OCI-LY3 (cell line): Measurements from ENCODE around the gene PTGIS.

Experiments used
- H2AFZ ChIP-seq: fragments of 200-600, 300-600 bp; shearing (Covaris generic); 2 replicates; pipeline ENCODE4 v1.6.0; 2014; ENCODE audit warnings: antibody characterized with exemption, low read depth, low read length
- H3K27ac ChIP-seq: fragments of 200-600, 300-600 bp; sonication (generic); 2 replicates; pipeline ENCODE4 v1.5.1; 2014; ENCODE audit warnings: mild to moderate bottlenecking, low read length, moderate library complexity, mixed read lengths
- H3K27me3 ChIP-seq: fragments of 200-600, 300-600 bp; sonication (generic); 2 replicates; pipeline ENCODE4 v1.6.1; 2014; ENCODE audit warnings: low read depth, low read length, mixed read lengths
- H3K36me3 ChIP-seq: fragments of 200-600, 300-600 bp; sonication (generic); replicated peaks from 2 replicates; pipeline ENCODE3; 2014; ENCODE audit warnings: low read depth, low read length, mixed read lengths
- H3K4me1 ChIP-seq: fragments of 300-600, 200-600 bp; sonication (generic); 2 replicates; pipeline ENCODE4 v1.6.1; 2014; ENCODE audit warnings: low read length, mixed read lengths
- H3K4me2 ChIP-seq: fragments of 200-600, 300-600 bp; sonication (generic); 2 replicates; pipeline ENCODE4 v1.6.1; 2014; ENCODE audit warnings: low read length, mixed read lengths
- H3K4me3 ChIP-seq: fragments of 300-600, 200-600 bp; sonication (generic); 2 replicates; pipeline ENCODE4 v1.5.1; 2014; ENCODE audit warnings: antibody characterized with exemption, mild to moderate bottlenecking, low read length, moderate library complexity
- H3K79me2 ChIP-seq: fragments of 300-600, 200-600 bp; shearing (Covaris generic); 2 replicates; pipeline ENCODE4 v1.6.1; 2014; ENCODE audit warnings: mild to moderate bottlenecking, low read length, mixed read lengths
- H3K9ac ChIP-seq: fragments of 300-600, 200-600 bp; shearing (Covaris generic); 2 replicates; pipeline ENCODE4 v1.6.0; 2014; ENCODE audit warnings: mild to moderate bottlenecking, low read length, moderate library complexity
- H3K9me3 ChIP-seq: fragments of 200-600, 300-600 bp; shearing (Covaris generic); 2 replicates; pipeline ENCODE4 v1.6.1; 2014; ENCODE audit warnings: low read length, mixed read lengths; ENCODE audit not compliant: insufficient read depth
- H4K20me1 ChIP-seq: fragments of 200-600, 300-600 bp; sonication (generic); 2 replicates; pipeline ENCODE4 v1.6.1; 2016; ENCODE audit warnings: low read length, mixed read lengths; ENCODE audit not compliant: insufficient read depth
- EZH2phosphoT487 ChIP-seq: fragments of 200-600 bp; shearing (Covaris generic); IDR thresholded peaks from 2 replicates; pipeline ENCODE4 v1.6.1; 2018; ENCODE audit warnings: antibody characterized with exemption, mixed run types, low read depth
- TF ChIP-seq, protein P1 (sequence below): fragments of 200-600, 300-600 bp; sonication (generic); IDR thresholded peaks from 2 replicates; pipeline ENCODE4 v1.5.1; 2014; ENCODE audit warnings: antibody characterized with exemption, low read length, low read depth

PTGIS gene

DNA sequence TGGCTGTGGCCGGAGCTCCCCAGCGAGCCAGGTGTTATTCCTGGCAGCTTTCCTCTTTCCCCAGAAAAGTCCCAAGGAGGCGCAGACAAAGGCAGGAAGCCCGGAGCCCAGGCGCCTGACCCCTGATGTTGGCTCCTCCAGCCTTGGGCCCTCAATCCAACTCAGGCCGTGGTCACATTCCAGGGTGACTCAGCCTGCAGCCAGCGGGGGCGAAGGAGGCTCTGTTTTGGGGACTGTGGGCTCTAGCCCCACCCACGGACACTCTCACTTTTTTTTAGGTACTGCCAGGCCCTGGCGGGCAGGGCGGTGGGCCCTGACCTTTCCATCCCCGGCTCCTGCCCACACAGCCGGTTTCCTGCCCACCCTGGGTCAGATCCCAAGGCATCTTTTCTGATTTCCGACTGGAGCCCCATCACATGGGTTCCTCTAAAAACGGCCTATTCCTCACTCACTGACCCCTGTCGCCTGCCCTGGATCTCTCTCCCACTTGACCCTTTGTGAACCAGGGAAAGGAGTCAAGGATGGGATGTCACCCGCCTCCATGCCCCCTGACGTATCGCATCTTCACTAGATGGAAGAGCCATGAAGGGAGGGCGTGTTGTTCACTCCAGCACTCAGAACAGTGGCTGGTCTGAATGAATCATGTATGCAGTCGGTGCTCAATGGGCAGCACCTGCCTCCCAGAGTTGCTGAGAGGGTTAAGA lies 5.5 kb downstream of the PTGIS start:
- H3K9me3 ChIP-seq = no peaks in the 10 kb centered on the region
- no peak for TF ChIP-seq EZH2phosphoT487
- TF ChIP-seq, protein P1, sequence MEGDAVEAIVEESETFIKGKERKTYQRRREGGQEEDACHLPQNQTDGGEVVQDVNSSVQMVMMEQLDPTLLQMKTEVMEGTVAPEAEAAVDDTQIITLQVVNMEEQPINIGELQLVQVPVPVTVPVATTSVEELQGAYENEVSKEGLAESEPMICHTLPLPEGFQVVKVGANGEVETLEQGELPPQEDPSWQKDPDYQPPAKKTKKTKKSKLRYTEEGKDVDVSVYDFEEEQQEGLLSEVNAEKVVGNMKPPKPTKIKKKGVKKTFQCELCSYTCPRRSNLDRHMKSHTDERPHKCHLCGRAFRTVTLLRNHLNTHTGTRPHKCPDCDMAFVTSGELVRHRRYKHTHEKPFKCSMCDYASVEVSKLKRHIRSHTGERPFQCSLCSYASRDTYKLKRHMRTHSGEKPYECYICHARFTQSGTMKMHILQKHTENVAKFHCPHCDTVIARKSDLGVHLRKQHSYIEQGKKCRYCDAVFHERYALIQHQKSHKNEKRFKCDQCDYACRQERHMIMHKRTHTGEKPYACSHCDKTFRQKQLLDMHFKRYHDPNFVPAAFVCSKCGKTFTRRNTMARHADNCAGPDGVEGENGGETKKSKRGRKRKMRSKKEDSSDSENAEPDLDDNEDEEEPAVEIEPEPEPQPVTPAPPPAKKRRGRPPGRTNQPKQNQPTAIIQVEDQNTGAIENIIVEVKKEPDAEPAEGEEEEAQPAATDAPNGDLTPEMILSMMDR = no peak
- H3K27ac ChIP-seq = no peak overlapping the region
- H3K4me3 ChIP-seq = no peak overlapping the region
- H3K9ac ChIP-seq = no peak overlapping the region
- H3K79me2 ChIP-seq = no peaks in the 10 kb centered on the region
- no peak overlapping the region for H3K4me2 ChIP-seq
- H3K27me3 ChIP-seq = peaks cover 16% of the 10 kb centered on the region
- no peaks in the 10 kb centered on the region for H4K20me1 ChIP-seq
- H3K36me3 ChIP-seq = no peaks in the 10 kb centered on the region
- H2AFZ ChIP-seq = no peak overlapping the region
- no peaks in the 10 kb centered on the region for H3K4me1 ChIP-seq

DNA sequence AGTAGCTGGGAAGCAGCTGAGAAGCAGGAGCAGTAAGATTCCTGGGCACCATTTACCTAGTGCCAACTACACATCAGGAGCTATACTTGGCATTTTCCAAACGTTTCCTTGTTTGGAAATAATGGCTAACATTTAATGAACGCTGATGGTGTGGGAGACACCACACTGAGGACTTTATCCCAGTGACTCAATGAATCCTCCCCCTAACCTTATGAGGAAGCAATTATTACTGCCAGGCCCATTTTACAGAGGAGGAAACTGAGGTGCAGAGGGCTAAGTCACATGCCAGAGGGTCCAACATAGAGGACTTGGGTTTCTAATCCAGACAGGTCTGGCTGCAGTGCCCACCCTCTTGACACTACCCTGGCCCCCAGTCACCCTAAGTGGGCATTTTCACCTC lies 6.1 kb downstream of the PTGIS start:
- no peak overlapping the region for H3K4me2 ChIP-seq
- no peak overlapping the region for H3K4me3 ChIP-seq
- no peaks in the 10 kb centered on the region for H3K79me2 ChIP-seq
- H3K36me3 ChIP-seq = no peaks in the 10 kb centered on the region
- H3K27me3 ChIP-seq = peaks cover 21% of the 10 kb centered on the region
- H3K9me3 ChIP-seq = no peaks in the 10 kb centered on the region
- no peak overlapping the region for H3K9ac ChIP-seq
- no peak overlapping the region for H3K27ac ChIP-seq
- TF ChIP-seq, protein P1 = no peak
- TF ChIP-seq EZH2phosphoT487 = no peak
- H3K4me1 ChIP-seq = no peaks in the 10 kb centered on the region
- H4K20me1 ChIP-seq = no peaks in the 10 kb centered on the region
- H2AFZ ChIP-seq = no peak overlapping the region

DNA sequence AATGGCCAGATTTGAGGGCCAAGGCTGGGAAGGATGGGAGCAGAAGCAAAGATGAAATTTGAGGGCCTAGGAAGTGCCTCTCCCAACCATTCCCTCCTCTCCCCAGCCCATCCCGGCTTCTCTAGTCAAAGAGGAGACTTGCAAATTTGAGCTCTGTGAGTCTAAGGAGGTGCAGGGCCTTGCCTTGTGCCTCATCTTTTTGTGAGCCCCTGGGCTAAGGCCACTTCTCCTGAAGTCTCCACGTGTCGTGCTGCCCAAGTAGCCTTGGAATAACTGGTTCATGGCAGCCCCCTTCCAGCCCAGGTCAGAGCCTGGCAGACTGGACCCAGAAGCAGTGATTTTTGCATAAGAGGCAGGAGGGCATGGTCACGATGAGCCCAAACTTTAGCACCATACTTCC lies 6.7 kb downstream of the PTGIS start:
- H4K20me1 ChIP-seq = no peaks in the 10 kb centered on the region
- H3K4me3 ChIP-seq = no peak overlapping the region
- TF ChIP-seq EZH2phosphoT487 = no peak
- TF ChIP-seq, protein P1 = no peak
- H3K79me2 ChIP-seq = no peaks in the 10 kb centered on the region
- H3K36me3 ChIP-seq = no peaks in the 10 kb centered on the region
- H3K9ac ChIP-seq = no peak overlapping the region
- no peak overlapping the region for H3K4me2 ChIP-seq
- H3K27me3 ChIP-seq = peaks cover 21% of the 10 kb centered on the region
- H3K9me3 ChIP-seq = 0 out of 2 replicates have a peak, but pooled peaks cover 3% of the 10 kb centered on the region
- H3K27ac ChIP-seq = no peak overlapping the region
- H3K4me1 ChIP-seq = no peaks in the 10 kb centered on the region
- H2AFZ ChIP-seq = no peak overlapping the region

DNA sequence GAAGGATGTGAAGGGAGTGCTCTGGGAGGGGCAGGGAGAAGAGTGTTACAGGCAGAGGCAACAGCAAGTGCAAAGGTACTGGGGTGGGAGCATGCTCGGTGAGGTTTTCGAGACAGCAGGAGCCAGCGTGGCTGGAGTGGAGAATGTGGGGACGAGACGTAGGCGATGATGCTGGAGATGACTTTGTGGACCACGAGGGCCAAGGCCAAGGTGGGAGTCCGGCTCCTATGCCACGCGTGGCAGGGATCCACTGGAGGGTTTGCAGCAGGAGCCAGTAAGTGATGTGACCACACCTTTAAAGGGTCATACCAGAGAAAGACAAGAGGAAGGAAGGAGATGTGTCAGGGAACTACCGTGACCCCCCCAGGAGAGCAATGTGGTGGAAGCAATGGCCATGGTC lies 7.3 kb downstream of the PTGIS start:
- H3K4me2 ChIP-seq = no peak overlapping the region
- no peak overlapping the region for H2AFZ ChIP-seq
- H4K20me1 ChIP-seq = no peaks in the 10 kb centered on the region
- no peaks in the 10 kb centered on the region for H3K79me2 ChIP-seq
- TF ChIP-seq, protein P1 = no peak
- no peak for TF ChIP-seq EZH2phosphoT487
- H3K36me3 ChIP-seq = no peaks in the 10 kb centered on the region
- no peak overlapping the region for H3K27ac ChIP-seq
- H3K4me3 ChIP-seq = no peak overlapping the region
- peaks cover 25% of the 10 kb centered on the region for H3K27me3 ChIP-seq
- H3K9ac ChIP-seq = no peak overlapping the region
- H3K9me3 ChIP-seq = 0 out of 2 replicates have a peak, but pooled peaks cover 6% of the 10 kb centered on the region
- no peaks in the 10 kb centered on the region for H3K4me1 ChIP-seq
